Muscle layer of duodenum (tissue), 2 donors: ENCODE data around the gene TBC1D22B.

Experiments used
- H3K27ac ChIP-seq: one replicate; pipeline ENCODE4 v1.7.0; 2013; ENCODE audit warnings: mild to moderate bottlenecking, low read length
- H3K27me3 ChIP-seq: one replicate; pipeline ENCODE4 v1.7.0; 2013; ENCODE audit warnings: low read depth, mild to moderate bottlenecking, control low read depth, low read length
- H3K36me3 ChIP-seq, 2 donors: one replicate each; pipeline ENCODE4 v1.7.0; 2013; ENCODE audit warnings: low read length in 2 of 2, control low read depth in 1 of 2, mild to moderate bottlenecking in 1 of 2; ENCODE audit not compliant: insufficient read depth in 2 of 2, control insufficient read depth in 1 of 2
- H3K4me1 ChIP-seq, 2 donors: one replicate each; pipeline ENCODE4 v1.7.0; 2013; ENCODE audit warnings: low read length in 2 of 2, mild to moderate bottlenecking in 2 of 2, control low read depth in 1 of 2, moderate library complexity in 1 of 2; ENCODE audit not compliant: insufficient read depth in 2 of 2, control insufficient read depth in 1 of 2
- H3K4me3 ChIP-seq, 2 donors: one replicate each; pipeline ENCODE4 v1.7.0; 2013; ENCODE audit warnings: low read length in 2 of 2, low read depth in 1 of 2, mild to moderate bottlenecking in 1 of 2
- H3K9me3 ChIP-seq, 2 donors: one replicate each; pipeline ENCODE4 v1.7.0; 2013; ENCODE audit warnings: low read length in 2 of 2, control low read depth in 1 of 2, mild to moderate bottlenecking in 1 of 2; ENCODE audit not compliant: control insufficient read depth in 1 of 2
- donor health status: healthy.

TBC1D22B gene

DNA sequence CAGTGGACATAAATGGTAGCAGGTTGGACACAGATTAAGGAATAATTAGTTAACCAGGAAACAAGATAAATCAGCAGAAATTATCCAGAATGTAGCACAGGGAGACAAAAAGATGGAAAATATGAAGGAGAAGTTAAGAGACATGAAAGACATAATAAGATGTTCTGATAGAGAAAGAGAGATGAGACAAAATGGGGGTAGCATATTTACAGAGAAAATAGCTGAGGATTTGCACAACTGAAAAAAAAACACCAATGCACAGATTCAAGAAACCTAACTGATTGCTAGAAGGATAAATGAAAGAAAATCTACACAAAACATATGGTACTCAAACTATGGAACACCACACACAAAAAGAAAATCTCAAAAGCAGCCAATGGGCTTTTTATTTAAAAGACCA is 34.6 kb upstream of the TBC1D22B start:
- Histone ChIP-seq H3K27ac (no peak overlapping the region), H3K4me3 (peak overlapping the region; percentile 62 to 94), H3K36me3 (no peaks in the 10 kb centered on the region), H3K27me3 (no peaks in the 10 kb centered on the region), H3K4me1 (peaks cover 0 to 7% of the 10 kb centered on the region in 2 donors), H3K9me3 (no peaks in the 10 kb centered on the region)

DNA sequence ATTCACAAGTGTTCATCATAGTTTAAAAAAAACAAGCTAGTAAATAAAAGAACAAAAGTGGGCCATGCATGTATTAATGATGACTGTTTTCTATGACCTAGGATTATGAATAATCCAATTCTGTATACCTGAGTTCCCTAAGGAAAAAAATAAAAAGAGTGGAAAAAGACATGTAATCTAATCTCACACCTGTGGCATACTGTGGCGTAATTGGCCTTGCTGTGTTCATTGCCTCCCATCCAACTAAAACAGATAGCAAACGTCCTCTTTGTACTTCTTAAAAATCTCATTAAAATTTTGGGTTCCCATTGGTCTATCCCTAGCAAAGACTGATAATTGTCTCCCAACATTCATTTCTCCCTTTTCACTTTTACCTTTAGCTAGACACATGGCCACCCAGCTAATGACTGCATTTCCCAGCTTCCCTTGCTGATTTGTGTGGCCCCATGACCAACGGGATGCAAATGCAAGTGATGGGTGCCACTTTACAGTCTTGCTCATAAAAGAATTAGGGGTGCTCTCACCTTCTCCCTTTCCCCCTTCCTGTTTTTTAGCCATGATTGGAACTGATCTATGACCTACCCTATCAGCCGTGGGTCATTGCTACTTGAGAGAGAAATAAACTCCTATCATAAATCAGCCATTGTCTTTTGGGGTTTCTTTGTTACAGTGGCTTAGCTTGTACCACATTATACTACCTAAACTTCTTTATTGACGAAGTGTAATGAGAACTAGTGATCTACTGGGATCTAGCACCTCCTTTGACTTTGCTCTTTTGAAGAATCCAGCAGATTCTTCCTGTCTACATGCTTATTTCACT is 32.0 kb upstream of the TBC1D22B start:
- no peaks in the 10 kb centered on the region for H3K36me3 ChIP-seq
- no peak overlapping the region for H3K27ac ChIP-seq
- H3K9me3 ChIP-seq: no peaks in the 10 kb centered on the region
- H3K4me3 ChIP-seq: no peak overlapping the region
- no peaks in the 10 kb centered on the region for H3K27me3 ChIP-seq
- H3K4me1 ChIP-seq: peaks cover 0 to 7% of the 10 kb centered on the region in 2 donors

DNA sequence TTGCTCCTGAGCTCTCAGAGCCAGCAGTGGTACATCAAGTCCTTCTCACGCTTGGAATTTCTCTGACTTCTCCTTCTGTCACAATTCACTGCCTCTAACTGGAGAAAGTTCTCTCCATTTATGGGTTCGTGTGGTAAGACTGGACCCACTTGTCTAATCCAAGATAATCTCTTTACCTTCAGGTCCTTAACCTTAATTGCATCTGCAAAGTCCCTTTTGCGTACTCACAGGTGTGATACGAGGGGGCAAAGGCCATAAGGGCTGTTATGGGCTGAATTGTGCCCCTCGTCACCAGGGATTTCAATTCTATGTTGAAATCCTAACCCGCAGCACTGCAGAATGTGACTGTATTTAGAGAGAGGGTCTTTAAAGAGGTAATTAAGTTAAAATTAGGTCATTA is 27.5 kb upstream of the TBC1D22B start:
- Histone ChIP-seq H3K27ac (no peak overlapping the region), H3K4me1 (no peaks in the 10 kb centered on the region), H3K36me3 (no peaks in the 10 kb centered on the region), H3K27me3 (no peaks in the 10 kb centered on the region), H3K4me3 (no peak overlapping the region), H3K9me3 (no peaks in the 10 kb centered on the region)

DNA sequence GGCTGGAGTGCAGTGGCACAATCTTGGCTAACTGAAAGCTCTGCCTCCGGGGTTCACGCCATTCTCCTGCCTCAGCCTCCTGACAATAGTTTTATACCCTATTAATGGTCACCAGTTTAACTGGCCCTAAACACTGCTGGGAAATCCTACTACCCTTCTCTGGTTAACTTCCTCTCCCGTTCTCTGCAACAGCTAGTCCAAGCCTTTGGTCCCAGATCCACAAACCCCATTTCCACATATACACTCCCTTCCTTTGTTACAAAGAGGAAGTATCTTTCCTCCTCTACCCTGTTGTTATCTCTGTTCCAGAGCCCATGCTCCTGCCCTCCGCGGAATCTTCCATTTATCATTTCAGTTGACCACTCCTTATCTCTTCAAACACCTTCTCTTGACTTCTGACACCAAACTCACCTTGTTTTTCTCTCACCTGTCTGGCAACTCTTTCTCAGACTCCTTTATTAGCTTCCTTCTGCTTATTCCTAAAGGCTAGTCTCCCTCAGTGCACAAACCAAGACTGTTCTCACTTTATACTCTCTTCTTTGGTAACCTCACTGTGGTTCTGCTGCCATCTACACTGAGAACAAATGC is 25.0 kb upstream of the TBC1D22B start:
- no peaks in the 10 kb centered on the region for H3K9me3 ChIP-seq
- no peak overlapping the region for H3K4me3 ChIP-seq
- H3K27ac ChIP-seq: no peak overlapping the region
- H3K27me3 ChIP-seq: no peaks in the 10 kb centered on the region
- H3K36me3 ChIP-seq: no peaks in the 10 kb centered on the region
- H3K4me1 ChIP-seq: no peaks in the 10 kb centered on the region

DNA sequence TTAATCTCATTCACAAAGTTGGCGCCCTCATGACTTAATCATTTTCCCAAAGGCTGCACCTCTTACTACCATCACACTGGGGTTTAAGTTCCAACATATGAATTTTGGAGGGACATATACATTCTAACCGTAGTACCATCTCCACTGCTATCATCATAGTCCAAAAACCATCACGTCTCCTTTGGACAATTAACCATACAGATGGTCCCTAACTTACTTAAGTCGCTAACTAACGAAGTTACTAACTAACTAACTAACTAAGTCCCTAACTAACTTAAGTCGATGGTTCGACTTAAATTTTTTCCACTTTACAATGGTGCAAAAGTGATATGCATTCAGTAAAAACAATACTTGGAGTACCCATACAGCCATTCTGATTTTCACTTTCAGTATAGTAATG is 24.0 kb upstream of the TBC1D22B start:
- peaks cover 0 to 3% of the 10 kb centered on the region in 2 donors for H3K4me1 ChIP-seq
- H3K27ac ChIP-seq: no peak overlapping the region
- no peaks in the 10 kb centered on the region for H3K27me3 ChIP-seq
- H3K4me3 ChIP-seq: no peak overlapping the region
- H3K36me3 ChIP-seq: no peaks in the 10 kb centered on the region
- H3K9me3 ChIP-seq: no peaks in the 10 kb centered on the region

DNA sequence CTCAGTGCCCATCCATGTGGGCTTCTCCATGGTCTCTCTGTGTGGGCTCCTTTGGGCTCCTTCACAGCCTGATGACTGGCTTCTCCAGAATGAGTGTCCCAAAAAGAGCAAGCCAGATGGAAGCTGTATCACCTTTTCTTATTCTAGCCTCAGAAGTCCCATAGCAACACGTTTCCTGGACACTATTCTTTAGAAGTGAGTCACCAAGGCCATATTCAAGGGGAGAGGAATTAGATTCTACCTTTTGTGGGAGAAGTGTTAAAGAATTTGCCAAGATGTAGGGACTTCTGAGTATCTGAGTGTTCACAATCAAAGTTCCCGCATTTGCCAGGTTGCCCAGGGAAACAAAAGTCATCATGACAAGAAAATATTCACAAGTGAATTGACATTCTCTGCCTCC is 20.7 kb upstream of the TBC1D22B start:
- Histone ChIP-seq H3K27me3 (no peaks in the 10 kb centered on the region), H3K27ac (no peak overlapping the region), H3K4me1 (peaks cover 9 to 11% of the 10 kb centered on the region in 2 donors), H3K9me3 (no peaks in the 10 kb centered on the region), H3K36me3 (peaks cover 0 to 7% of the 10 kb centered on the region in 2 donors), H3K4me3 (no peak overlapping the region)

DNA sequence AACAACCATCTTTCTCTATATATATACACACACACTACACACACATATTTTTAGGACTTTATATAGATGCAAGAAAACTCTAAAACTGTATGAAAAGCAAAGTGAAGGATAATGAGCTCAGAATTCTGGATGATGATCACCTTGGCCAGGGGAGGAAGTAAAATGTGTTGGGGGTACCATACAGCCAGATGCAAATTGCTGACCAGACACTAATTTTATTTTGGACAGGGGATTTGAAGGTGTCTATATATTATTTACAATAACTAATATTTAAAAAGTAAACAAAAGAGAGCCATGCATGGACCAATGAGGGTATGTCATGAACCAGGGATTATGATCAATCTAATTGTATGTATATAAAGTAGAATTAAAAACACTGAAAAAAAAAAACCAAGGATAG is 19.8 kb upstream of the TBC1D22B start:
- Histone ChIP-seq H3K27me3 (no peaks in the 10 kb centered on the region), H3K27ac (no peak overlapping the region), H3K9me3 (no peaks in the 10 kb centered on the region), H3K36me3 (peaks cover 0 to 10% of the 10 kb centered on the region in 2 donors), H3K4me1 (peaks cover 9 to 11% of the 10 kb centered on the region in 2 donors), H3K4me3 (no peak overlapping the region)

DNA sequence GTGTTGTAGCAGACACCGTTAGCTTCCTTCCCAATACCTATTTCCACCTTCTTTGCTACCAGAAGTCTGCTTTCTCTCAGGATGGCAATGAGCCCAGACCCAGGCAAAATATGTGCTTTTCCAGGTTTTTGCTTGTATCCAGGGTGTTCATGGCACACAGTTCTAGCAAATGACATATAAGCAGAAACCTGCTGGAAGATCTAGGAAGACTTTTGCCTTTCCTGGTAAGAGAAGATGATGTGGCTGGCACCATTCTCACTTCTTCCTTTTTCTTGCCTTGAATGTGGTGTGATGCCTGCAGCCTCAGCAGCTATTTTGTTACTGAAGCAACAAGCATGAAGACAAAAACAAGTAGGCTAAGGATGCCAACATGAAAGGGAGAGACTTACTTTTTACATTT is 19.2 kb upstream of the TBC1D22B start:
- Histone ChIP-seq H3K27ac (no peak overlapping the region), H3K4me1 (peaks cover 9 to 11% of the 10 kb centered on the region in 2 donors), H3K36me3 (peaks cover 0 to 10% of the 10 kb centered on the region in 2 donors), H3K4me3 (no peak overlapping the region), H3K27me3 (no peaks in the 10 kb centered on the region), H3K9me3 (no peaks in the 10 kb centered on the region)

DNA sequence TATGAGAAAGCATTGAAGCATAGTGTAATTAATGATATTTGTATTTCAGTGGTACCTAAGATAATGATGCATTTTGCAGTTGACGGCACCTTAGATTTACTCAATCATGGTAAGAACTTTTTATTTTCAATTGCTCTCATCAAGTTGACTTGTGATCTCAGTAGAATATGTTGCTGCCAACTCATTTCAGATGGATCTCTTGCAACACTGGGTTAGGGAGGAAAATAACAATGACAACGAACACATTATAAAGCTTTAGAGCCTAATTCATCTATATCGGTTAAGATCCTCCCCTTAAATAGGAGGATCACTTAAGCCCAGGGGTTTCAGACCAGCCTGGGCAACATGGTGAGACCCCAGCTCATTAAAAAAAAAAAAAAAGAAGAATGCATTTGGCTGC is 18.0 kb upstream of the TBC1D22B start:
- Histone ChIP-seq H3K27ac (peak overlapping the region; percentile 82), H3K4me3 (no peak overlapping the region), H3K4me1 (peaks cover 11 to 14% of the 10 kb centered on the region in 2 donors), H3K9me3 (no peaks in the 10 kb centered on the region), H3K36me3 (peaks cover 0 to 10% of the 10 kb centered on the region in 2 donors), H3K27me3 (no peaks in the 10 kb centered on the region)

DNA sequence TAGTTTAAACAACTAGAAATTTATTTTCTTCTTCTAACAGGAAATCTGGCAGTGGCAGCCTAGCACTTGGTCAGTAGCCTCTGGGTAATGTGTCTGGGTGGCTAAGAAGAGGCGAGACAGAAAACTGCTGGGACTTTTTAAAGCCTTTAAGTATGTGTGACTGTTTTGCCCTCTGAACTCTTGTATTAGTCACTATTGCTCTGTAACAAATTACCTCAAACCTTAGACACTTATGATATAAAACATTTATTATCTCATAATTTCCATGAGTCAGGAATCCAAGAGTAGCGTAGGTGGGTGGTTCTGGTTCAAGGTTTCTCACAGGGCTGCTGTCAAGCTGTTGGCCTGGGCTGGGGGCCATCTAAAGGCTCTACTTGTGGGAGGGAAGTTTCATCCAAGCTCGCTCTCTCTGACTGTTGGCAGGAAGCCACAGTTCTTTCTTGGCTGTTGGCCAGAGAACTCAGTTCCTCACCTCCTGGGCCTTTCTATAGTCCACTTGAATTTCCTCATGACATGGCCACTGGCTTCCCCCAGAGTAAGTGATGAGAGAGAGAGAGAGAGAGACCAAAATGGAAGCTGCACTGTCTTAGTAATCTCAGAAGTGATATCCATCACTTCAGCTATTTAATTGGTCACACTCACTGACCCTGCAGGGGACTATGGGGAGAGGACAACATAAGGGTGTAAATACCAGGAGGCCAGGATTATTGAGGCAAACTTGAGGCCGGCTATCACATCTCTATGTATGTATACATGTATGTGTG is 17.4 kb upstream of the TBC1D22B start:
- peaks cover 0 to 10% of the 10 kb centered on the region in 2 donors for H3K36me3 ChIP-seq
- H3K4me3 ChIP-seq: no peak overlapping the region
- H3K9me3 ChIP-seq: no peaks in the 10 kb centered on the region
- H3K27ac ChIP-seq: peak overlapping the region; percentile 82
- H3K4me1 ChIP-seq: peaks cover 11 to 17% of the 10 kb centered on the region in 2 donors
- H3K27me3 ChIP-seq: no peaks in the 10 kb centered on the region

DNA sequence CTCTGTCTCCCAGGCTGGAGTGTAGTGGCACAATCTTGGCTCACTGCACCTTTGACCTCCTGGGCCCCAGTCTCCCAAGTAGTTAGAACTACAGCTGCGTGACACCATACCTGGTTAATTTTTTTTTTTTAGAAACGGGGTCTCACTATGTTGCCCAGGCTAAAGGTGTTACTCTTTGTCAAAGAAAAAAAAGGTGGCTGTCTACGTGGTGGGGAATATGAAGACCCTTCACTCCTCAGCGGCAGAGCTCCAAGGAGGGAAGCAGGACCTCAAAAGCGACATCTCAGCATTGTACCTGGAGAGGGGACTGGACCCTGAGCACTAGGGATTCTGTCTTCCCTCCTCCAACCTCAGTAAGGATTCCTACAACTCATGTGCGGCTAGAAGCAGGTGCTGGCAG is 16.4 kb upstream of the TBC1D22B start:
- no peaks in the 10 kb centered on the region for H3K9me3 ChIP-seq
- no peak overlapping the region for H3K27ac ChIP-seq
- H3K36me3 ChIP-seq: peaks cover 0 to 10% of the 10 kb centered on the region in 2 donors
- H3K4me3 ChIP-seq: no peak overlapping the region
- H3K27me3 ChIP-seq: no peaks in the 10 kb centered on the region
- peaks cover 11 to 21% of the 10 kb centered on the region in 2 donors for H3K4me1 ChIP-seq
